NCI-H1436 (cell line): ENCODE measurements around the gene ARF6.
"Not testable (repeated sequence)": the region's sequence is repeated elsewhere in the genome, so short reads cannot be mapped to it uniquely, and the experiment has no call there.

Experiments used
- DNase-seq: peaks from one replicate; lab custom pipeline; 2025; lab: John Stamatoyannopoulos, UW

Gene ARF6

GRCh38 chr14:49907186-49907585 lies 14.3 kb downstream of the ARF6 start:
- DNase-seq = no peak

DNA sequence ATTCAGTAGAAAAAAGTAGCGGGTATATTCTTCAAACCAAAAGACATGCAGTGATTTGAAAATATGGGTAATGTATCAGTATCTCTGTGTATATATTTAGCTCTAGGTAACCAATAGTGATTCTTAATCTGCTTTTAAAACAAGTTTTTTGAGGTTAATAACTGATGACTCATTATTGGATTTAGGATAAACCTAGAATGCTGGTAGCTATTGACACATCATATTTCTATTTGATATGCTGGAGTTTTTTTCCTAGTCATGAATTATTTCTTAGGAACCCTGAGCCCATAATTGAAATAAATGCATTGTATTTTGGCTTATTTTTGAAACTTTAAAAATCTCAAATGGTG lies 15.5 kb downstream of the ARF6 start:
- no peak for DNase-seq

DNA sequence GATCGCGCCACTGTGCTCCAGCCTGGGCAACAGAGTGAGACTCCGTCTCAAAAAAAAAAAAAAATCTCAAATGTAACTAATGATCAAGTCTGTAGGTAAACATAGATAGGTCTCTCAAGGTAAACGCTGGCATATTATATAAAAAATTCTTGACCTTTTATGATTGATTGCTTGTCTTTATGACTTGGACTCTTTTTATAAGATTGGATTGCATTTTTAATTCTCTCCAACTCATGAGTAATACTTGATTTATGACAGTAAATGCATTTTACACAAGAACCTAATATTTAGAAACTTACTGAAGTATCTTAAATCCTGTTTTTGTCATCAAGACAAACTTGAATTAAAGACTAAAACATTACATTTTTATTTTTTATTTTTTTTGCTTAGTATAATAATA lies 16.1 kb downstream of the ARF6 start:
- no peak for DNase-seq

GRCh38 chr14:49915085-49915484 lies 22.2 kb downstream of the ARF6 start:
- no peak for DNase-seq

GRCh38 chr14:49918706-49919105 lies 25.8 kb downstream of the ARF6 start:
- DNase-seq = no peak

DNA sequence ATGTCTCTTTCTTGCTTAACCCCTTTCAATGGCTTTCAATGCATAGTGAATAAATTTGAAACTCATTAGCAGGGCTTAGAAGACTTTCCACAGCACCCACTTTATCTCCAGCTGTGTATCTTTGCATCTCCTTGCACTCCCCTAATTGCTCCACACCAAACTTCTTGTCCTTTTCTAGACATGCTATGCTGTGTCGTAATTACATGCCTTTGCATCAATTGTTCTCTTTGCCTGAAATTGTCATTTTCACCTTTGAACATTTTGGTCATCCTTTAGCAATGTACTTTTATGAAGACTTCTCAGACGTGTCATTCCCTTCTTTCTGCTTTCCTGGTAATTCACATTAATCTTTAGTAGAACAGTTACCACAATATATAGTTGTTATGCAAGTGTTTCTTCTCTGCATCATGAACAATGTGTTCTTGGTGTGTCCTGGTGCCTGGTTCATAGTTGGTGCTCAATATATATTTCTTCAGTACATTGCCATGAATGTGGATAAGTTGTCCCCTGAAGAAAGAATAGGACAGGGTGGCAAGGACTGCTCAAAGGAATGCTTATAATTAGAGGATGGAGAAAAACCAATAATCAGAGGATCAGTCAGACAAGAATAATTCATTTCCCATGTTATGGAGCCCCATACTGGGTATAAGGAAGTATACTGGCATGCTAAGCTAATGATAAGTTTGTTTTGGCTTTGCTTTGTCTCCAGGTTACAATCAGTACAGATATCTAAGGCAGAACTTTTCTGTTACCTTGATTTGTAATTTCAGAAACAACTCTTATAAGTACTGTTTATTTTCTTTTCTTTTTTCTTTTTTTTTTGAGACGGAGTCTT lies 27.2 kb downstream of the ARF6 start:
- DNase-seq = no peak

- DNase-seq = no peak
Measured at GRCh38 chr14:49920935-49921334, 28.1 kb downstream of the ARF6 start.

- no peak for DNase-seq
Measured at GRCh38 chr14:49921401-49921800, 28.5 kb downstream of the ARF6 start.

DNA sequence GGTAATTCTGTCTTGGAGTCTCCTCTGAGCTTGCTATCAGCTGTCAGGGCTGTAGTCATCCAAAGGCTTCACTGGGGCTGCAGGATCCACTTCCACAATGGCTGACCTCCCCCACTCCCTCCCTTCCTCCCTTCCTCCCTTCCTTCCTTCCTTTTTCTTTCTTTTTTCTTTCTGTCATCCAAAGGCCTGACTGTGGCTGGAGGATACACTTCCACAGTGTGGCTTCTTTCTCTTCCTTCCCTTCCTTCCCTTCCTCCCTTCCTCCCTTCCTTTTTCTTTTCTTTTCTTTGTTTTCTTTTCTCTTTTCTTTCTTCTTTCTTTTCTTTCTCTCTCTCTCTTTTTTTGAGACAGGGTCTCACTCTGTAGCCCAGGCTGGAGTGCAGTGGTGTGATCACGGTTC lies 30.6 kb downstream of the ARF6 start:
- DNase-seq = no peak

- no peak for DNase-seq
Measured at GRCh38 chr14:49923881-49924280, 31.0 kb downstream of the ARF6 start.

DNA sequence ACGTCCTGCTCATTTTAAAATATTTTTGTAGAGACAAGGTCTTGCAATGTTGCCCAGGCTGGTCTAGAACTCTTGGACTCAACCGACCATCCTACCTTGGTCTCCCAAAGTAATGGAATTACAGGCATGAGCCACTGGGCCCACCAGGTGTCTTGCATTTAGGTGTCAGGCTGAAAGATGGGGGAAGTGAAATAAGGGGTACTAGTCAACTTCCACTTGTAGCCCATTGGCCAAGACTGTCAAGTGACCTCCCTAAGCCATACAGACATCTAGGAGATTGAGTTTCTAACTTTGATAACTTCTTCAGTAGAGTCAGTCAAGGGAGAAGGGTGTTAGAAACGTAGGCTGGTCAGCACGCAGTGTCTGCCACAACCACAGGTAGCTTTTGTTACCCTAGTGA lies 32.0 kb downstream of the ARF6 start:
- DNase-seq = no peak

DNA sequence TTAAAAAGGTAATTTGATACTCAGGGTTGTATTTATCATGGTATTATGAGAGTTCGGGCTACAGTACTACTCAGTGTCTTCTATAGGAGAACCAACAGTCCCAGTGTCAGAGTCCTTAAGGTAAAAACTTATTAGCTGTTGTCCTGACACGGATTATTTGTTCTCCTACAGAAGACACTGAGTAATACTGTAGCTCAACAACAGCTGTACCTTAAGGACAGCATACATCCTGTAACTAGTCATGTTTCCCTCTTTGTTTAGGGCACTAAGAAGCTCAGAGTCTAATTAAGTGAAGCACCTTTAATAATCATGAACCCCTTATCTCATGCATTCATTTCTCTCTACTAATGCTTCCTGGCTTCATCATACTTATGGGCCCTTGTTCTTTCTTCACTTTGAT lies 33.9 kb downstream of the ARF6 start:
- peak; percentile 44 for DNase-seq

GRCh38 chr14:49928015-49928414 lies 35.1 kb downstream of the ARF6 start:
- DNase-seq = no peak

GRCh38 chr14:49930720-49931119 lies 37.8 kb downstream of the ARF6 start:
- no peak for DNase-seq

- no peak for DNase-seq
Measured at GRCh38 chr14:49931523-49931922, 38.6 kb downstream of the ARF6 start.

DNA sequence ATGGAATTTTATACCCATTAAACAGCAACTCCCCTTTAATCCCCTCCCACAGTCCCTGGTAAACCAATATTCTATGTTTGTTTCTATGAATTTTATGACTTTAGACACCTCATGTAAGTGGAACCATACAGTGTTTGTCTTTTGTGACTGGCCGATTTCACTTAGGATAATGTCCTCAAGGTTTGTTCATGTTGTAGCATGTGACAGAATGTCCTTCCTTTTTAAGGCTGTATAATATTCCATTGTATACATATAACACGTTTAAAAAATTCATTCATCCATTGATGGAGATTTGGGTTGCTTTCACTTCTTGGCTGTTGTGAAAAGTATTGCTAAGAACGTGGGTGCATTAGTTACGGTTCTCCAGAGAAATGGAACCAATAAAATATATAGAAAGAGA lies 40.2 kb downstream of the ARF6 start:
- DNase-seq = no peak

- no peak for DNase-seq
Measured at GRCh38 chr14:49933704-49934103, 40.8 kb downstream of the ARF6 start.

DNA sequence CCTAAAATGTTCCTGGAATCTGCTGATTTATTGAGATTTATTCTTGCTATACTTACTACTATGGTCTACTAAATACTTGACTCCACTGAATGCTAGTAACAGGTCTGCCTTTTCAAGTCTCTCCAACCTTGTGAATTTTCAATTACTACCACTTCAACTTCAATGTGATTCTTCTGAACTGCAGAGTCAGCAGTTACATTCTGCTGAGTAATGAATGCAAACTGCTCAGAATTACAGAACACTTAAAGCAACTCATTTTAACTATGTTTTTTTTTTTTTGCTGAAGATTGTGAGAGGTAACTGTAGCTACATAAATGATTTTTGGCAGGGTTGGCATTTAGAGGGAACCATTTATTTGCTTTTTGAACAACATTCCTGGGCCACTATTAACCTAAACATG lies 41.8 kb downstream of the ARF6 start:
- DNase-seq = no peak

DNA sequence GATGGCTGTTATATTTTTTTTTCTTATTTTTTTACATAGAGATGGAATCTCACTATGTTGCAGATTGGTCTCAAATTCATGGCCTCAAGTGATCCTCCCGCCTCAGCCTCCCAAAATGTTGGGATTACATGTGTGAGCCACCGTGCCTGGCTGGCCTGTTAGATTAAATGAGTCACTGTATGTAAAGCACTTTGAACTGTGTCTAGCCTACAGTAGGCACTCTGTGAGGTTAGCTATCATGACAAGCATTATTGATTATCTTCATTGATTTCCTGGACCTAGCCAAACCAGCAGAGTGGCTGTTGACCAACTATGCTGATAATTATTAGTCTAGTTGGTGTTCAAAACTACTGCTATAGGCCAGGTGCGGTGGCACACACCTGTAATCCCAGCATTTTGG lies 42.6 kb downstream of the ARF6 start:
- no peak for DNase-seq

DNA sequence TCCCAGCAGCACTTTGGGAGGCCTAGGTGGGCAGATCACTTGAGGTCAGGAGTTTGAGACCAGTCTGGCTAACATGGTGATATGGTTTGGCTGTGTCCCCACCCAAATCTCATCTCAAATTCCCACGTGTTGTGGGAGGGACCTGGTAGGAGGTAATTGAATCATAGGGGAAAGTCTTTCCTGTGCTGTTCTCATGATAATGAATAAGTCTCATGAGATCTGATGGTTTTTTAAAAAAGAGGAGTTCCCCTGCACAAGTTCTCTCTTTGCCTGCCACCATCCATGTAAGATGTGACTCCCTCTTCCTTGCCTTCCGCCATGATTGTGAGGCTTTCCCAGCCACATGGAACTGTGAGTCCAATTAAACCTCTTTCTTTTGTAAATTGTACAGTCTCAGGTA lies 43.4 kb downstream of the ARF6 start:
- DNase-seq = not testable (repeated sequence)

- DNase-seq = not testable (repeated sequence)
Measured at GRCh38 chr14:49936882-49937281, 44.0 kb downstream of the ARF6 start.

DNA sequence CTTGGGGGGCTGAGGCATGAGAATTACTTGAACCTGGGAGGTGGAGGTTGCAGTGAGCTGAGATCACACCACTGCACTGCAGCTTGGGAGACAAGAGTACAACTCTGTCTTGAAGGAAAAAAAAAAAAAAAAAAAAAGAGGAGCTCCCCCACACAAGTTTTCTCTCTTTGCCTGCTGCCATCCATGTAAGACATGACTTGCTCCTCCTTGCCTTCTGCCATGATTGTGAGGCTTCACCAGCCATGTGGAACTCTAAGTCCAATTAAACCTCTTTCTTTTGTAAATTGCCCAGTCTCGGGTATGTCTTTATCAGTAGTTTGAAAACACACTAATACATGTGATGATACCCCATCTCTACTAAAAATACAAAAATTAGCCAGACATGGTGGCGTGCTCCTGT lies 46.3 kb downstream of the ARF6 start:
- not testable (repeated sequence) for DNase-seq

- DNase-seq = no peak
Measured at GRCh38 chr14:49939884-49940510, 47.1 kb downstream of the ARF6 start.
